ENCODE measurements around the gene PRSS36.
"Not testable (repeated sequence)": the region's sequence is repeated elsewhere in the genome, so short reads cannot be mapped to it uniquely, and the experiment has no call there.

The PRSS36 gene

GRCh38 chr16:31141489-31142108, 8.3 kb downstream of the PRSS36 start:
- DNase-seq = peak in 1 of 5 donors; percentile 15

- DNase-seq = not testable (repeated sequence)
These were observed 8.8 kb downstream of the PRSS36 start for GRCh38 chr16:31141071-31141469.

GRCh38 chr16:31138621-31139578, 11.0 kb downstream of the PRSS36 start:
- DNase-seq = no peak

GRCh38 chr16:31136822-31137499, 12.9 kb downstream of the PRSS36 start:
- not testable (repeated sequence) for DNase-seq

- no peak for DNase-seq
These were observed 13.6 kb downstream of the PRSS36 start for GRCh38 chr16:31136287-31136662.

- DNase-seq = no peak
These were observed 14.2 kb downstream of the PRSS36 start, which contains the start of gene PRSS8 for GRCh38 chr16:31135535-31136286. TSS of gene PRSS8 (minus strand) at chr16:31135727. CDS start at chr16:31135498, 229 bp downstream.

- DNase-seq = no peak
These were observed 15.0 kb downstream of the PRSS36 start for GRCh38 chr16:31134625-31135534.

GRCh38 chr16:31134091-31134571, 15.7 kb downstream of the PRSS36 start:
- DNase-seq = no peak

GRCh38 chr16:31133046-31133501, 16.8 kb downstream of the PRSS36 start:
- DNase-seq = no peak

GRCh38 chr16:31132303-31132979, 17.4 kb downstream of the PRSS36 start:
- DNase-seq = no peak

- no peak for DNase-seq
These were observed 18.0 kb downstream of the PRSS36 start for GRCh38 chr16:31131841-31132271.

- DNase-seq = no peak
These were observed 18.4 kb downstream of the PRSS36 start for GRCh38 chr16:31131416-31131815.

- DNase-seq = no peak
These were observed 19.0 kb downstream of the PRSS36 start for GRCh38 chr16:31130899-31131298.

- DNase-seq = no peak
These were observed 19.5 kb downstream of the PRSS36 start for GRCh38 chr16:31130336-31130891.

- DNase-seq = no peak
These were observed 20.1 kb downstream of the PRSS36 start for GRCh38 chr16:31129568-31130335.

GRCh38 chr16:31128711-31129567, 20.9 kb downstream of the PRSS36 start:
- DNase-seq = no peak

GRCh38 chr16:31127182-31127581, 22.7 kb downstream of the PRSS36 start:
- DNase-seq = no peak

- DNase-seq = no peak
These were observed 24.0 kb downstream of the PRSS36 start for GRCh38 chr16:31125844-31126243.
